ENCODE data around the gene SLC1A2. TPM values are rescaled to one million over a fixed set of nuclear protein-coding genes. Genes with fewer than 3 reads are reported as not detected.
A peak's percentile ranks its signal among the peaks of the same experiment; 100 is the strongest.

Gene SLC1A2
- total and polyA plus RNA-seq, 2 of the 4 experiments (the other 2 are of a cell fraction) = 0.15 to 0.54 TPM

DNA sequence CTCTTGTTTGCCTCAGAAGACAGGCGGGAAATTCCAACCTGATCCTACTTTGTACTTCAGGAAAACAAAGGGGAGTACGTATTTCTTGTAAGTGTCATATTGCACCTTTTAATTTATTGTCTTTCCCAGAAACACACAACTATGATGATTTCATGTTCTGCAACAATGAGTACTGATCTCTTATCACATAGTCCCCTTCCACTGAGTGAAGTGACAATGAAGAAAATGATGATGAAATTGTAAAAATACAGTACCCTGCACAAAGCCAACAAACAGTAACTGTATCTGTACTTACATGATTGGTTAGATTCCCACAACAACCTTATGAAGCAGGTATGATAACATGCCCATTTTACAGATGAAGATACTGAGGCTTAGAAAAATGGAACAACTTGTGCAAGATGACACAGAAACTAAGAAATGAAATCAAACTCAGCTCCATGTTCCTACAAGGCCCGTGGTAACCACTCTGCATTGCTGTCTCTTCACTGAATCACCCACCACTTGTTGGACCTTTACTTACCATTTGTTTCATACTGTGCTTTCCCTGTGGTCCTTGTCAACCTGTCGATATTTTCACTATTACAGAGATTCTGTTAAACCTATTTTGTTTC is 37.5 kb downstream of the SLC1A2 start:
- H4K91ac ChIP-seq (ENCODE audit: insufficient read depth, low read depth, low read length) = no peak overlapping the region
- 0 out of 2 replicates have a peak overlapping the region, but pooled peaks have one; percentile 22 for H3K14ac ChIP-seq (replicated peaks; ENCODE audit: low read depth, low read length)
- no peak overlapping the region for H3K27ac ChIP-seq (ENCODE audit: insufficient read depth, low read length)
- H2BK20ac ChIP-seq (ENCODE audit: low read depth, low read length) = no peak overlapping the region
- H3K56ac ChIP-seq (ENCODE audit: extremely low read depth, insufficient read depth, low read length) = no peak overlapping the region
- no peak overlapping the region for H3K18ac ChIP-seq (ENCODE audit: low read depth, low read length)
- ChIA-PET CTCF (no interaction called here), POLR2A (ENCODE audit: unreplicated experiment) (no interaction called here)
- no peaks in the 10 kb centered on the region for H4K20me1 ChIP-seq (ENCODE audit: insufficient read depth, low read length)
- no peak overlapping the region for H3K4ac ChIP-seq (ENCODE audit: low read depth, low read length)
- H4K5ac ChIP-seq (ENCODE audit: low read depth, low read length) = no peak overlapping the region
- no peaks in the 10 kb centered on the region; a peak in 1 of 4 replicates for H3K79me1 ChIP-seq (ENCODE audit: low read depth in 1 of 2, low read length in 2 of 2)
- H3K23ac ChIP-seq (ENCODE audit: low read depth, low read length) = no peak overlapping the region
- H2BK15ac ChIP-seq (ENCODE audit: low read depth, low read length) = no peak overlapping the region
- H3K36me3 ChIP-seq (ENCODE audit: control insufficient read depth, insufficient read depth, low read length) = no peaks in the 10 kb centered on the region
- H2AK9ac ChIP-seq (replicated peaks; ENCODE audit: low read depth, low read length, poor library complexity) = no peak overlapping the region
- no peak overlapping the region for H3K9ac ChIP-seq (ENCODE audit: low read depth, low read length)
- no peak overlapping the region for H2BK120ac ChIP-seq (ENCODE audit: low read depth, low read length)
- H2AK5ac ChIP-seq (ENCODE audit: low read depth, low read length) = no peak overlapping the region
- no TSS peak for BruUV-seq (replicated peaks)
- H2BK5ac ChIP-seq (ENCODE audit: low read depth, low read length, poor library complexity, severe bottlenecking) = no peak overlapping the region
- H3K4me1 ChIP-seq (ENCODE audit: control insufficient read depth, insufficient read depth, low read length) = peaks cover 7% of the 10 kb centered on the region; the same call in 1 of the 2 replicates
- intact Hi-C loops (cut with micrococcal nuclease) (loop anchor here (10.0 kb wide), 1 partner anchor 187 kb away; no protein-coding TSS in a partner anchor), dilution Hi-C loops (cut with HindIII; ENCODE audit: low sequenced_read_pairs, unreplicated experiment) (no loop called here), in situ Hi-C loops (cut with MboI; ENCODE audit: low sequenced_read_pairs) (loop anchor here (10.0 kb wide), 1 partner anchor 147 kb away; no protein-coding TSS in a partner anchor)
- no peaks in the 10 kb centered on the region for H3K9me3 ChIP-seq (ENCODE audit: control insufficient read depth, insufficient read depth, low read length)
- DNase-seq (no peak), ATAC-seq (ENCODE audit: low read depth) (no peak)
- H4K8ac ChIP-seq (ENCODE audit: low read depth in 2 of 2, low read length in 2 of 2) = no peak overlapping the region
- WGBS, 2 experiments (ENCODE audit: extremely low coverage in 2 of 2, insufficient read length in 1 of 2) = 92% methylated on average over 2 of the region's 4 CpGs; no CpG with 5 or more reads in 1 of the 2 experiments
- H3K4me3 ChIP-seq (ENCODE audit: insufficient read depth, low read depth, low read length) = no peak overlapping the region
- no peaks in the 10 kb centered on the region for H3K27me3 ChIP-seq (ENCODE audit: control insufficient read depth, insufficient read depth, low read length)
- H2AFZ ChIP-seq (replicated peaks; ENCODE audit: low read length, poor library complexity) = no peak overlapping the region
- H3K9me1 ChIP-seq (ENCODE audit: insufficient read depth, low read length) = no peaks in the 10 kb centered on the region; the same call in 1 of the 2 replicates
- H3K4me2 ChIP-seq (ENCODE audit: low read depth, low read length) = no peak overlapping the region
- no peak for TF ChIP-seq MAZ (IDR thresholded peaks at IDR 0.05; ENCODE audit: borderline replicate concordance, low read depth, low read length)
- no peak for TF ChIP-seq CHD1 (IDR thresholded peaks at IDR 0.05; ENCODE audit: low read depth, low read length)
- no peak for TF ChIP-seq CEBPB (IDR thresholded peaks at IDR 0.05; ENCODE audit: low read depth, low read length)
- TF ChIP-seq POLR2A (IDR thresholded peaks at IDR 0.05; ENCODE audit: low read depth, low read length) = no peak
- no peak for TF ChIP-seq MAFK (IDR thresholded peaks at IDR 0.05; ENCODE audit: low read depth, low read length)
- TF ChIP-seq RAD21 (IDR thresholded peaks at IDR 0.05; ENCODE audit: low read length) = no peak
- TF ChIP-seq RCOR1 (IDR thresholded peaks at IDR 0.05; ENCODE audit: insufficient replicate concordance, low read length) = no peak
- TF ChIP-seq BHLHE40 (IDR thresholded peaks at IDR 0.05; ENCODE audit: low read depth, low read length) = no peak
- no peak for TF ChIP-seq SMC3 (IDR thresholded peaks at IDR 0.05; ENCODE audit: low read depth, low read length)

Measured in IMR-90 (cell line).